NCI-H526 (cell line): Measurements from ENCODE around the gene INSIG1.

ENCODE experiments used
- DNase-seq, 2 experiments: peaks; one replicate each; lab custom pipeline; 2025; lab: John Stamatoyannopoulos, UW

Gene INSIG1

GRCh38 chr7:155266440-155266839 is 31.2 kb upstream of the INSIG1 start:
- DNase-seq, result no peak

DNA sequence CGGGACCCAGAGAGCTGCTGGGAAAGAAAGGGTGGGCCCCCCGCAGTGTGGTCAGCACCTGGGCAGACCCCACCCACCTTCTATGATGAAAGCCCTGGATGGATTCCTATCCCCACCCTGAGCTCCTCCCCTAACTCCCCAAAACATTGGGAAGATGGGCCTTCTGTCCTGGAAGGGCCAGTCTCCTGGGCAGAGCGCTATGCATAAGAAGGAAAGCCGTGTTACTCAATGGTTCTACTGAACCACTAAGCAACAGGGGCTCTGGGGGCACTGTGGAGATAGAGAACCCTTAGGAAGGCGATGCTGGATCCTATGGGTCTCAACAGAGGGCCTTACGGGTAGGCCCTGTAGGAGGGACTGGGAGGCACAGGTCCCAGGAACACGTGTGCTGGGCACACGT is 30.7 kb upstream of the INSIG1 start:
- no peak for DNase-seq

DNA sequence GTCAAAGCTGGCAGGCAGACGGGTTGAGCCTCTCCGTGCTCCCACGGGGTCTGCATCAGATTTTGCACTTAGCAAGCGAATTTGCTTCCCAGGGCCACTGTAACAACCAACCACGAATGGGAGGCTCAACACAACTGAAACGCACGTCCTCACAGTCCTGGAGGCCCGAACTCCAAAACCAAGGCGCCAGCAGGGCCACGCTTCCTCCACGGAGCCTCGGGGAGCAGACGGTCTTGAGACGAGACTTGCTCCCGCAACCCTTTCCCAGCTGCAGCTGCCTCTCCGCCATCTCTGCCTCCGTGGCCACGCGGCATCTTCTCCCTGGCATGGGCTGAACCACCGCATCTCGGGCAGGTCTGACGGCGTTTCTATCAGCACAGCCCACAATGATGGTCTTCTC is 30.2 kb upstream of the INSIG1 start:
- DNase-seq, result no peak

GRCh38 chr7:155268211-155268610 is 29.5 kb upstream of the INSIG1 start:
- DNase-seq, result no peak

DNA sequence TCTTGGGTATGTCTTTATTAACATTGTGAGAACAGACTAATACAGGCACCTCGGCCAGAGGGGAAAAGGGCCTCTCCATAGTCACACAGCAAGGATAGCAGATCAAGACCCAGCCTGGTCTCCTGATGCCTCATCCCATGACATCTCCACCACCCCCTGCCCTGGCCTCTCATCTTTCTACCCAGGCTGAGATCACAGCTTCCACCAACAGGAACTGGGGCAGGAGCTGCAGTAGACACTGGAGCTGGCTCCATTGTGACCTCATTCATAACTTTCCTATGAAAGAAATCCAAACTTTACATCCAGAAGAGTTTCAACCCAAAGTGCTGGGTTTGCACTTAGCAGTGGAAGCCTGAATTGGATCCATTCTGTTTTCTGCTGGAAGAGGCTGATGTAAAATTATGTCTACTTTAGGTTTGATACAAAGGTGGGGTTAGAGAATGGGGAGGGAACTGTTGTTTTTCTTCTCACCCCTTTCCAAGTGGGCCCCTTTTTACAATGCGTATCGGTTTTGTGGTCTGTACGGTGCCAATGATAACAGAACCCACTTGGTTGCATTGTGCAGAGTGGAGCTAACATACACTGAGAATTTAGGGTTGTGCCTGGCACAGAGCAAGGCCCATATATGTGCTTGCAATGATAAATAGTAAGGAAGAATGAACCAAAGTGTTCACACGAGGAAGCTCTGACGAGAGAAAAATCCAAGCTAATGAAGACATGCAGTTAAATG is 28.6 kb upstream of the INSIG1 start:
- DNase-seq, result no peak

- DNase-seq, result no peak
These were observed 27.7 kb upstream of the INSIG1 start for GRCh38 chr7:155269766-155270585.

DNA sequence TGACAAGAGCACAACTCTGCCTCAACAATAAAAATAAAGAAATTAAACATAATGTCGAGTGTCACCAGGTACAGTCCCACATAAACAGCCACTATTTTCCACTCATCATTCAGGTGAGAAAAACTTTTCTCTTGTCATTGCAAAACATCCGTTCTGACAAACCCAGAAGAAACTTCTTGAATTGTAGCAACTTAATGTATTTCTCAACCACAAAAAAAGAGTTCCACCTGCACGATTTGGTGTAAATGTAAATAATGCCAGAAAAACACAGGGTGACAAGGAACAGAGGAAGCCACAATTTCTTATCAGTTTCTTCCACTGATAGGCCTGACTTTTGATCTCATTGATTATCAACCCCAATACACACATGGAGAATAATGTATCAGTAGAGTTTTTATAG is 26.8 kb upstream of the INSIG1 start:
- no peak for DNase-seq

DNA sequence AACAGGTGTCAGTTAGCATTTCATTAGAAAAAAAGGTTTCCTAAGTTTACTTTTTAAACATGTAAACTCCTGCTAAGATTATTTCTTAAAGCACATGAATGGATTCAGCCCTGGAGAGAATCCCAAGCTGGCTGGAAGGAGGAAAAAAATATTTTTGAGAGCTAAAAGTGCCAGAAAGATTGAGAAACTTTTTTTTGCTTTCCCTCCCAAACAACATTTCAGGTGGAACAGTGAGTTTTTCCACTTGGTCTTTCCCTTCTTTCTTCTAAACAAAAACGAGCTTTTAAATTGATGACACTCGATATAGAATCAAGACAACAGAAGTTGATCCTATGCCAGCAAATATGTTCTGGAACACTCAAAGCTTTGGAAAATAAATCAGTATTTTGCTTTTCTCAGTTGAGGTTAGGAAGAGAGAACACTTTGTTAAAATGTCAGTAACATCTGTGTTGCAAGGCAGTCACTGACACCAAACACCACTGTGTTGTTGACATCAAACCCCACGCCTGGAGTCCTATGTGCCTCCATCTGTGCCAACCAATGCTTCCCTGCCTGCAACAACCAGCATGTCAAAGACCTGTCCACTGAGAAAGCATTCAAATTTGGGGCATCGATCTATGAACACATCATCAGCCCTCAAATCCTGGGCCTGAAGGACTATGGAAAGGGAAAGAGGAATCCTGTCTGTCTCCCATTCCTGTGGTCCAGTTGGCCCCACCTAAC is 22.9 kb upstream of the INSIG1 start:
- DNase-seq, result no peak

- DNase-seq, result no peak
These were observed 21.5 kb upstream of the INSIG1 start for GRCh38 chr7:155276042-155276799.

DNA sequence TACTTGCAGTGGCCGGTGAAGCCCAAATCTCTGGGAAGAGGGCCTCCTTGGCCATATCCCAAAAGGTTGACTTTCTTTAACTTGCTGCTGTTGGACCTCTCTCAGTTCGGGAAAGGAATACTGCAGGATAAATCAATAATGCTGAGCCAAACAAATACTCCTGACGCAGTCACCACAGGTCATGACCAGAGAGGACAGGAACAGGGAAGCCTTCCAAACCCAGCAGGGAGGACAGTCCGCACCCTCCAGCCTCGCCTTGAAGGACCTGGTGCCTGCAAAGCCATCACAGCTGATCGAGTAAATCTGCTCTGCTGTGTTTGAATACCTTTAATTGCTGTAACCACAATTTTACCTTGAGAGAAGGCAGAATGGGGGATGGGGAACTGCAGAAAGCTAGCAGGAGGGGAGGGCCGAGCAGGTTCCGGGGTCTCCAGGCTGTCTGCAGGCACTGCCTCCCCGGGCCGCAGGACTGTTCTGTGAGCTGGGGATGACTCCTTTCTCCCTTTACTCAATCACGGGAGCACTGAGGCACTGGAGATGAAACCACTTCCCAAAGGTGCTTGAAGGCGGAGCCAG is 20.8 kb upstream of the INSIG1 start:
- no peak for DNase-seq

- DNase-seq, result peak in 1 of 2 experiments; percentile 27
These were observed 20.2 kb upstream of the INSIG1 start for GRCh38 chr7:155277385-155277994.

DNA sequence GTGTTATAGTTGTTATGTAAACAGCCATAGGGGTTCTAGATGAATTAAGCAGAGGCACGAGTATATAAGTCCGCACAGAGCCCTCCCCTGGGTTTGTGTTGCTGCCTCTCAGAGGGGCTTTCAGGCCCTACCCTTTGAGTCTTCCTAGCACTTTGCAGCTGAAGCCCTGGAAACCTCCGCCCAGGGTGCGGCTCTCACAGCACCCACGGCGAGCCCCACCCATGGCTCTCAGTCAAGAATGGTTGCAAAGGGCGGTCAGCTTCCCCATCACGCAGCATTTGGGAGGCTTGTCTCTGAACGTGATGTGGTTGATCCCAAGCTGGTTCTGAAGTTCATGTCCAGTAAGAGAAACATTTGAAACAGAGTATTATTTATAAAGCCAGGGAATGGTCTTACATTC is 18.8 kb upstream of the INSIG1 start:
- no peak for DNase-seq

GRCh38 chr7:155279787-155280445 is 17.8 kb upstream of the INSIG1 start:
- no peak for DNase-seq

DNA sequence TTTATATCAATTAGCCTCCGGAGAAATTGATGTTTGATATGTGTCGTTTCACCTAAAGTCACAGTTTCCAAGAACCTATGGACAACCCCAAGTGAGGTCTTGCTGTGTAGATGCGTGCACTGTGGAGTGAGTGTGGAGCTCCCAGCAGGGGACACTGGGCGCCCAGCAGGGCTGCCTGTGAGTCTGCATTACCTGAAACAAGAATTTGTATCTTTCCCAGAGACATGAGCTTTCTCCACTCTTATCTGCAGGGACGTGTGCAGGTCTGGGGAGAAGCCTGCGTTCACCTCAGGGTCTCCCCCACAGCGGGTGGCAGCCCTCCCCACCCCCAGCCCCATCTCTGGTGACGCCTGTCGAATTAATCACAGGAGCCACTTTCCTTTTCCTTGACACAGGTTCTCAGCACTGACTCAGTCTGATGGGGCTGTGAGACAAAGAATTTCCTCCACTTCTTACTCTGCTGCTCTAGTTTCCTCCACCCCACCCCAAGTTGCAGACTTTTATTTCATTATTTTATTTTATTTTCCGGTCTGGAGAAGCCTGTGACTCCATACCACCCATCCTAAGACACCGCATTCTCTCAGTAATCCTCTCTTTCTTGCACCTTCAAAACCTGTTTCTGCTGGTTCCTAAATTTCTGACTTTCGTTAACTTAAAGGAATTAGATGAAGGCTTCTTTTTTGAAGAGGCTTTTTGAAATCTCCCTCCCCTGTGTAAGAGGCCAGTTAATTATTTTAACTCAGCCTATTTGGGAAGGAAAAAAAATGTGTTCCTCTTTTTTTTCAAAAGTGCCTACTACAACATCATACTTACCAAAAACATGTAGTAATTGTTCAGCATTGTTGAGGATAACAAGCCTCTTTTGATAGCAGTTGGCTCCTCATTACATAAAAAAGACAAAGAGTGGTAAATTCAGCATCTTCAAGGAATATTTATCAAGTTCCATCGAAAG is 17.0 kb upstream of the INSIG1 start:
- no peak for DNase-seq

DNA sequence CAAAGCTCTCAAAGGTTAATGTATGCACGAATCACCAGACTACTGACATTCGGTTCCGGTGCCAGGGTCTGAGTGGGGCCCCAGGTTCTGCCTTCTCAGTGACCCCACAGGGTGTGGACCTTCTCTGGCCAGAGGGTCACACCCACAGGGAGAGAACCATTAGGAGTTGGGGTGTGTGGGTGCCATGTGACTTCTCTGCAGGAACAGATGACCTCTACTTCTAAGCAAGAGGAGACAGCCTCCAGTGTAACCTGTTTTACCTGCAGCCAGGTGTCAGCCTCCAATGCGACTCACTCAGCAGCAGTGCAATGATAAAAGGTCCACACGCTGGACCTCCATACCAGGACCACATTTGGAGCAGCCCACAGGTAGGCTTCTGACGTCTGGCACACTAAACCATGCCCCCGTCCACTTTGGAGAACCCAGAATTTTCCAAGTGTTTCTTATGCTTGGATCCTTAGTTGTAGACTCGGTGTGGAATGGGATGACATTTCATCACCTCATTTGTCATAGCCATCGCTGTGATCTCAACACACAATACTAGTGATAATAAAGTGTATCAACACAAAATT is 16.2 kb upstream of the INSIG1 start:
- no peak for DNase-seq

GRCh38 chr7:155282671-155283070 is 15.0 kb upstream of the INSIG1 start:
- no peak for DNase-seq

- DNase-seq, result no peak
These were observed 14.0 kb upstream of the INSIG1 start for GRCh38 chr7:155283565-155284194.

DNA sequence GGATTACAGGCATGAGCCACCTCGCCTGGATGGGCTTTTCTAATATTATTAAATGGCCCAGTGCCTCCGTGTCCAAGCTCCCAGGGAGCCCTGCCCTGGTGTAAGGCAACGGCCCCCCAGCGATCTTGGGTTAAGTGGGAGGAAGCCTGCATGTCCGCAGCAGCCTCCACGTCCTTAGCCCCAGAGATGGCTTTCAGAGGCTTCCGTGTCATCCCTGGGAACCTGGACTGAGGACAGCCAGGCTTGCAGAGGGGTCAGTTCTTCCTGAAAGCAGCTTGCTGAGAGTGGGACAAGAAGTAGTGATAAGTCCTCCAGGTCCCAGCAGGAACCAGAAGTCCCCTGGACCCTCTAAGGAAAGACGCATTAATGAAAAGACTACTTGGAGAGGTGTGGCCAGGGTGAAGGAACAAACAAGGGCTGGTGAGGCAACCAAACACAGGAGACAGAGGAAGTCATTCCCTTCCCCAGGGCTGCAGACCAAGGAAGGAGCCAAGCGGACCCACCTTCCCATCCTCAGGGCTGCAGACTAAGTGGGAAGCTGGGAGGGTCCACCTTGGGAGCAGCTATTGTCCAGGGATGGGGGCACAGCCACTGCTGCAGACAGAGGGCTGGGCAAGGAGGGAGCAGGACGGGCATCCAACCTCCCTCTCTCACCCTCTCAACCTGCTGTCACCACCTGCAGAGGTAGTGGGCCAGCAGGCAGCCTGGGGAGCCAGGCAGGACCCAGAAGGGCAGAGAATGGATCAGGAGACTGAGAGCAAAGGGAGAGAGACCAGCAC is 13.0 kb upstream of the INSIG1 start:
- no peak for DNase-seq
